ENCODE results near the gene ACTR2. TPM values are rescaled to one million over a fixed set of nuclear protein-coding genes. Genes with fewer than 3 reads are reported as not detected.

The ACTR2 gene
- total and polyA plus RNA-seq, 8 donors = 19.8 to 115 (median 58.9) TPM

DNA sequence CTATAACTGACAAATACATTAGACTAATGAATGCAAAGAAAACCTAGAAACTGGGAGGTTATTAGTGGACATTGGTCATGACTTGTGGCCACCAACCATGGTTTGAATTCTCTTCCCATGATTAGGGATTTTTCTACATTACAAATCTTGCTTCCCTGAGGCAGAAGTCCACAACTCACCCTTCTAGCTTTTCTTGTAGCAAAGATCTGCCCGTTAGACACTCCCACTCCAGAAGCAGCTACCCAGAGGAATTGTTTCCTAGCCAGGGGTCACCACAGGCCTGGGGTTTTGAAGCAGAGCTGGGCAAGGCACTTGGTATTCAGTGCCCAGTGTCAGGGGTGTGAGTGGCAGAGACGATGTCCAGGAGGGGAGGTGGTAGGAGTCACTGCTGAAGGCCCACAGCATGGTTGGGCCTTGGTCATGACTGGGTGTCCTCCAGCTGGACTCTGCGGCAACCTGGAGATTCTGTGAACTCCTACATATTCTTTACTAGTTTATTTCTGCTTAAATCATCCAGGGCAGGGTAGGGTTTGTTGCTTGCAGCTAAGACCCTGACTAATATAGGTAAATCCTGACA lies 54.9 kb downstream of the ACTR2 start:
- intact Hi-C loops (cut with DNase I) = no loop called here

GRCh38 chr2:65287364-65287763 lies 59.7 kb downstream of the ACTR2 start:
- no peak overlapping the region for H3K27ac ChIP-seq
- no peak for FAIRE-seq
- H3K9me3 ChIP-seq = no peaks in the 10 kb centered on the region
- intact Hi-C loops (cut with DNase I) = no loop called here
- WGBS, 2 donors = 89 to 97% methylated on average over 4 of the region's 4 CpGs
- H3K36me3 ChIP-seq = no peaks in the 10 kb centered on the region
- no peak for TF ChIP-seq CTCF (IDR thresholded peaks at IDR 0.05)
- H3K27me3 ChIP-seq = no peaks in the 10 kb centered on the region
- H3K4me3 ChIP-seq = no peak overlapping the region
- no peak for ATAC-seq
- H3K4me1 ChIP-seq = no peaks in the 10 kb centered on the region
- no peak for DNase-seq

More for the DNA sequence above, 54.9 kb downstream of the ACTR2 start:
- Histone ChIP-seq H3K9me3 (no peaks in the 10 kb centered on the region), H3K27me3 (no peaks in the 10 kb centered on the region), H3K27ac (no peak overlapping the region), H3K4me3 (no peak overlapping the region), H3K36me3 (no peaks in the 10 kb centered on the region), H3K4me1 (no peaks in the 10 kb centered on the region)
- TF ChIP-seq CTCF (IDR thresholded peaks at IDR 0.05) = no peak
- ATAC-seq = no peak
- no peak for FAIRE-seq
- 87 to 90% methylated on average over 3 of the region's 3 CpGs for WGBS, 2 donors
- DNase-seq = no peak

DNA sequence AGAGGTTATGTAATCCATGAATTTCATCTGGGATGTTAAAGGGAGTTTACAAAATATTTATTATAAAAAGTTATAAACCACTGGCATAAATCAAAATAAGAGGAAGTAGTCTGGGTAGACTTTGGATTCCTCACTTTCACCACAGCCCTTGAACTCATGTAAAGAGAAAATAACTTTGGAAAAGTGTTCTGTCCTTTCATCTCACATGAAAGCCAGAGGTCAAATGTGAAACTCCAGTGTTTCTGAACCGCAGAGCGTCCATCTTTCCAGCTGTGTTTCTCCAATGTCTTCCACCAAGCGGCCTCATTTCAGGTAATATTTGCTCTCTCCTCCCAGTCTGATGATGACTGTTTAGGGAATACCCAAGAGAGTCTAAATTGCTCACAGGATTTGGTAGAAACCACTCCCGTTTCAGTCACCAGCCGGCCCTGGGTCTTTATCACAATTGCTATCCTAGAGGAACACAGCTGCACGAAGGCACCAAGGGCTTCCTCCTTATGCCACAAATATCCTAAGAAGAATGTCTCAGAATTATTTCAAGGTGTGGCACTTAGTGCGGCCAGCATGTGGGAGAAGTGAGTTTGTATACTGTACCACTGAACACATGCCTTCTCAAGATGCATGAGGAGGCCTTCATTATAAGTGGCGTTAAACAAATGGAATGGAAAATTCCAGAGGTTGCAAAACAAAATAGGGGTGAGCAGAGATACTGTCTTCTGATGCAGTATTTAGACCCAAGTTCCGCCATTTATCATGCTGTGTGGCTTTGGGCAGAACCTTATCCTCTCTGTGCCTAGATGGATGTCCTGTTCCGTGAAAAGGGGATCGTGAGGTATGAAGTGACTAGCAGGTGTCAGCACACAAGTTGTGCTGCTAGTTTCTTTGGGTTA lies 63.8 kb downstream of the ACTR2 start:
- H3K4me1 ChIP-seq = no peaks in the 10 kb centered on the region
- H3K27ac ChIP-seq = no peak overlapping the region
- FAIRE-seq (no peak), DNase-seq (no peak), ATAC-seq (no peak)
- intact Hi-C loops (cut with DNase I) = no loop called here
- TF ChIP-seq CTCF (IDR thresholded peaks at IDR 0.05) = no peak
- H3K4me3 ChIP-seq = no peak overlapping the region
- H3K9me3 ChIP-seq = no peaks in the 10 kb centered on the region
- no peaks in the 10 kb centered on the region for H3K36me3 ChIP-seq
- 89 to 95% methylated on average over 11 of the region's 11 CpGs for WGBS, 2 donors
- no peaks in the 10 kb centered on the region for H3K27me3 ChIP-seq

GRCh38 chr2:65292106-65292400 lies 64.4 kb downstream of the ACTR2 start:
- intact Hi-C loops (cut with DNase I) = no loop called here
- ATAC-seq = no peak

More at GRCh38 chr2:65292106-65292400, 64.4 kb downstream of the ACTR2 start:
- Histone ChIP-seq H3K4me3 (no peak overlapping the region), H3K4me1 (no peaks in the 10 kb centered on the region), H3K36me3 (no peaks in the 10 kb centered on the region), H3K9me3 (no peaks in the 10 kb centered on the region), H3K27ac (no peak overlapping the region), H3K27me3 (no peaks in the 10 kb centered on the region)
- 86 to 92% methylated on average over 3 of the region's 3 CpGs for WGBS, 2 donors
- FAIRE-seq (no peak), DNase-seq (no peak)
- no peak for TF ChIP-seq CTCF (IDR thresholded peaks at IDR 0.05)
